Fibroblast of lung (primary cell): ENCODE results near the gene TPRG1L. TPM values are rescaled to one million over a fixed set of nuclear protein-coding genes. Genes with fewer than 3 reads are reported as not detected.

Experiments
- DNase-seq, 2 donors: peaks; one replicate each; pipeline versions ENCODE4 v3.0.0 to v3.0.0-alpha.2; 2010; ENCODE audit warnings: low read depth in 2 of 2
- H2AFZ ChIP-seq: 2 replicates; pipeline ENCODE4 v1.5.1; 2012; ENCODE audit warnings: low read length, control low read depth, inconsistent platforms
- H3K27ac ChIP-seq: 2 replicates; pipeline ENCODE4 v1.5.1; 2011; ENCODE audit warnings: low read length, control low read depth; ENCODE audit not compliant: insufficient read depth
- H3K27me3 ChIP-seq: 2 replicates; pipeline ENCODE4 v1.5.1; 2011; ENCODE audit warnings: mild to moderate bottlenecking, low read length; ENCODE audit not compliant: control insufficient read depth, insufficient read depth
- H3K36me3 ChIP-seq: 2 replicates; pipeline ENCODE4 v1.5.1; 2011; ENCODE audit warnings: low read length; ENCODE audit not compliant: control insufficient read depth, insufficient read depth
- H3K4me1 ChIP-seq: 2 replicates; pipeline ENCODE4 v1.5.1; 2011; ENCODE audit warnings: low read length; ENCODE audit not compliant: control insufficient read depth, insufficient read depth; ENCODE audit errors: extremely low read depth
- H3K4me2 ChIP-seq: 2 replicates; pipeline ENCODE4 v1.5.1; 2011; ENCODE audit warnings: low read length, control low read depth; ENCODE audit not compliant: insufficient read depth; ENCODE audit errors: extremely low read depth
- H3K4me3 ChIP-seq, 4 experiments: fragments of 200-600 bp in 1 of 4; sonication (generic) in 1 of 4; replicated peaks in 1 of 4; 2 replicates each; pipeline ENCODE4 v1.5.1; 2011 to 2016; ENCODE audit warnings: low read length in 4 of 4, low read depth in 3 of 4, mild to moderate bottlenecking in 3 of 4, control low read depth in 2 of 4, inconsistent platforms in 1 of 4, mixed read lengths in 1 of 4; ENCODE audit not compliant: insufficient read depth in 1 of 4; ENCODE audit errors: control extremely low read depth in 1 of 4
- H3K79me2 ChIP-seq: 2 replicates; pipeline ENCODE4 v1.5.1; 2012; ENCODE audit warnings: mild to moderate bottlenecking, low read length, inconsistent platforms; ENCODE audit not compliant: control insufficient read depth, insufficient read depth
- H3K9ac ChIP-seq: 2 replicates; pipeline ENCODE4 v1.5.1; 2011; ENCODE audit warnings: mild to moderate bottlenecking, low read length, control low read depth; ENCODE audit not compliant: insufficient read depth
- H3K9me3 ChIP-seq: 2 replicates; pipeline ENCODE4 v1.5.1; 2012; ENCODE audit warnings: low read depth, low read length; ENCODE audit not compliant: control insufficient read depth, insufficient read depth
- H4K20me1 ChIP-seq: 2 replicates; pipeline ENCODE4 v1.5.1; 2011; ENCODE audit warnings: low read length; ENCODE audit not compliant: control insufficient read depth, insufficient read depth; ENCODE audit errors: extremely low read depth
- EZH2 ChIP-seq: IDR thresholded peaks from 2 replicates; pipeline ENCODE4 v1.5.1; 2012; ENCODE audit warnings: low read length, control low read depth, mild to moderate bottlenecking; ENCODE audit errors: missing control alignments
- polyA plus RNA-seq, 2 donors: library from polyadenylated mRNA; depleted of rRNA in 1 of 2; stranded (reverse) in 1 of 2; unstranded in 1 of 2; fragments of >200 nt; gene quantifications; 2 replicates each; pipeline ENCODE4 v1.2.1, GENCODE V29; 2011 to 2012; ENCODE audit warnings: missing spikeins in 1 of 2
- total RNA-seq: library from RNA; depleted of rRNA; stranded (reverse); fragments of >200 nt; gene quantifications from 2 replicates; pipeline ENCODE4 v1.2.1, GENCODE V29; 2014
- TF ChIP-seq, protein P1 (sequence below), 2 donors: IDR thresholded peaks in 1 of 2; conservative IDR thresholded peaks in 1 of 2; 1 replicate in 1 of 2; 2 replicates in 1 of 2; pipeline ENCODE4 v1.5.1; 2011 to 2012; ENCODE audit warnings: low read length in 2 of 2, control low read depth in 1 of 2, inconsistent platforms in 1 of 2, low read depth in 1 of 2, mild to moderate bottlenecking in 1 of 2

The TPRG1L gene
- total and polyA plus RNA-seq, 2 donors (not counting 1 experiment from before 2014, with no cell fraction given), result 22.3 to 56.7 TPM

- Histone ChIP-seq H3K36me3 (no peaks in the 10 kb centered on the region), H3K27me3 (no peaks in the 10 kb centered on the region), H4K20me1 (no peaks in the 10 kb centered on the region), H3K79me2 (no peaks in the 10 kb centered on the region), H3K9me3 (no peaks in the 10 kb centered on the region), H3K4me1 (no peaks in the 10 kb centered on the region), H3K4me3 (no peak overlapping the region), H3K9ac (no peak overlapping the region), H2AFZ (no peak overlapping the region), H3K4me2 (no peak overlapping the region), H3K27ac (no peak overlapping the region)
- no peak for DNase-seq
- no peak for TF ChIP-seq EZH2
- TF ChIP-seq, protein P1, sequence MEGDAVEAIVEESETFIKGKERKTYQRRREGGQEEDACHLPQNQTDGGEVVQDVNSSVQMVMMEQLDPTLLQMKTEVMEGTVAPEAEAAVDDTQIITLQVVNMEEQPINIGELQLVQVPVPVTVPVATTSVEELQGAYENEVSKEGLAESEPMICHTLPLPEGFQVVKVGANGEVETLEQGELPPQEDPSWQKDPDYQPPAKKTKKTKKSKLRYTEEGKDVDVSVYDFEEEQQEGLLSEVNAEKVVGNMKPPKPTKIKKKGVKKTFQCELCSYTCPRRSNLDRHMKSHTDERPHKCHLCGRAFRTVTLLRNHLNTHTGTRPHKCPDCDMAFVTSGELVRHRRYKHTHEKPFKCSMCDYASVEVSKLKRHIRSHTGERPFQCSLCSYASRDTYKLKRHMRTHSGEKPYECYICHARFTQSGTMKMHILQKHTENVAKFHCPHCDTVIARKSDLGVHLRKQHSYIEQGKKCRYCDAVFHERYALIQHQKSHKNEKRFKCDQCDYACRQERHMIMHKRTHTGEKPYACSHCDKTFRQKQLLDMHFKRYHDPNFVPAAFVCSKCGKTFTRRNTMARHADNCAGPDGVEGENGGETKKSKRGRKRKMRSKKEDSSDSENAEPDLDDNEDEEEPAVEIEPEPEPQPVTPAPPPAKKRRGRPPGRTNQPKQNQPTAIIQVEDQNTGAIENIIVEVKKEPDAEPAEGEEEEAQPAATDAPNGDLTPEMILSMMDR (conservative IDR thresholded peaks at IDR 0.05 in 1 of 2, IDR thresholded peaks at IDR 0.05 in 1 of 2; ENCODE audit: low read depth in 1 of 2, low read length in 2 of 2), result no peak
These were observed 34.6 kb upstream of the TPRG1L start for GRCh38 chr1:3590139-3590763.

DNA sequence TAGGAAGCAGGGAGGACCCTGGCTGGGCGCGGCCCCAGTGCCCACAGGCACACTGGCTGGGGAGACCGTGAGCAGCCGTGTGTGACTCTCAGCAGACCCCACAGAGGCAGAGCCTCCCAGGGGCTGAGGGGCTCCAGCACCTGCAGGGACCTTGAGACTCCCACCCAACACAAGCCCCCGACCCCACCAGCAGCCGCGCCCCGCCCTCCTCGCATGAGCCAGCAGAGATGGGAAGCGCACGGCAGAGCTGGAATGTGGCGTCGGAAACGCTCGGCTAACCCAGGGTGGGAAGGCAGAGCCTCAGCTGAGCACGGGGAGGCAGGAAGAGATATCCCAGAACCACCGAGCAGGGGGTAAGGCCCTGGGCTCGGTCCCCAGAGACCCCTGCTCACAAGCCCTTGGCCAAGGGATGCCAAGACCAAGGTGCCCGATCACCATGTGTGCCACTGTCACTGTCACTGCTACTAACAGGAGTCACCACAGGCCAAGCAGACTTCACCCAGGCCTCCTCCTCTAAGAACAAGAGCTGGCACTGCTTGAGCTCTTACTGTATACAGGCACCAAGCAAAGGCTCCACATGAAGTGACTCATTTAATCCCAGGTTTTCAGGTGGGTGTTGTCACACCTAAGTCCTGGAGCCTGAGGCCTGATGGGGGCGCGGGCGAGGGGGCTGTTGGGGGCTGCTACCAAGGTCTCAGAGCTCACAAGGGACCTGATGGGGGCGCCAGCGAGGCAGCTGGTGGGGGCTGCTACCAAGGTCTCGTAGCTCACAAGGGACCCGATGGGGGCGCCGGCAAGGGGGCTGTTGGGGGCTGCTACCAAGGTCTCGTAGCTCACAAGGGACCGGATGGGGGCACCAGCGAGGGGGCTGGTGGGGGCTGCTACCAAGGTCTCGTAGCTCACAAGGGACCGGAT is 33.6 kb upstream of the TPRG1L start:
- Histone ChIP-seq H2AFZ (no peak overlapping the region), H3K79me2 (no peaks in the 10 kb centered on the region), H3K36me3 (no peaks in the 10 kb centered on the region), H3K4me2 (no peak overlapping the region), H3K27ac (no peak overlapping the region), H3K4me1 (no peaks in the 10 kb centered on the region), H3K27me3 (no peaks in the 10 kb centered on the region), H3K9ac (no peak overlapping the region), H4K20me1 (no peaks in the 10 kb centered on the region), H3K4me3 (no peak overlapping the region), H3K9me3 (no peaks in the 10 kb centered on the region)
- TF ChIP-seq, protein P1 (conservative IDR thresholded peaks at IDR 0.05 in 1 of 2, IDR thresholded peaks at IDR 0.05 in 1 of 2; ENCODE audit: low read depth in 1 of 2, low read length in 2 of 2), result no peak
- TF ChIP-seq EZH2, result no peak
- no peak for DNase-seq

DNA sequence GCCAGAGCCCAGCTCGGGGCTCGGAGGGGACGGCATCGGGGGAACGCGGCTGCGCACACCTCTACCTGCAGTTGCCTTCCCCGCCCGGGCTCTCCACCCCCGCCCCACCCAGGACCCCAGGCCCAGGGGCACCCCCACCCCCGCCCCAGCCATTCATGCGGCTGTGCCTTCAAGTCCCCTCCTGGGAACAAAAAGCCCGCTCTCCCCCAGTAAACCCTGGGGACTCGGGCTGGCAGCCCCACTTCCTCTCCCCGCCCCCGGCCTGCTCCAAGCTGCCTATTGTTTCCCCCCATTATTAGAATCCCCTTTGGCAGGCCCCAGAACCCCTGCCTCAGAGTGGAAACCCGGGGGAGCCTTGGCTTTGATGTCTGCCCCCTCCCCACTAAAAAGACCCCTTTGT is 31.5 kb upstream of the TPRG1L start:
- H3K4me1 ChIP-seq, result no peaks in the 10 kb centered on the region
- no peaks in the 10 kb centered on the region for H4K20me1 ChIP-seq
- H3K27me3 ChIP-seq, result no peaks in the 10 kb centered on the region
- H3K9me3 ChIP-seq, result no peaks in the 10 kb centered on the region
- no peak overlapping the region for H3K4me2 ChIP-seq
- H3K4me3 ChIP-seq, result no peak overlapping the region
- TF ChIP-seq, protein P1 (conservative IDR thresholded peaks at IDR 0.05 in 1 of 2, IDR thresholded peaks at IDR 0.05 in 1 of 2; ENCODE audit: low read depth in 1 of 2, low read length in 2 of 2), result no peak
- no peak for TF ChIP-seq EZH2
- DNase-seq, result no peak
- no peak overlapping the region for H2AFZ ChIP-seq
- no peak overlapping the region for H3K27ac ChIP-seq
- no peaks in the 10 kb centered on the region for H3K36me3 ChIP-seq
- H3K9ac ChIP-seq, result no peak overlapping the region
- H3K79me2 ChIP-seq, result no peaks in the 10 kb centered on the region
